ENCODE results near the gene LENEP. TPM values are rescaled to one million over a fixed set of nuclear protein-coding genes. Genes with fewer than 3 reads are reported as not detected.

Gene LENEP
- total RNA-seq, 1 experiment from 2014 or later: 0.42 TPM

DNA sequence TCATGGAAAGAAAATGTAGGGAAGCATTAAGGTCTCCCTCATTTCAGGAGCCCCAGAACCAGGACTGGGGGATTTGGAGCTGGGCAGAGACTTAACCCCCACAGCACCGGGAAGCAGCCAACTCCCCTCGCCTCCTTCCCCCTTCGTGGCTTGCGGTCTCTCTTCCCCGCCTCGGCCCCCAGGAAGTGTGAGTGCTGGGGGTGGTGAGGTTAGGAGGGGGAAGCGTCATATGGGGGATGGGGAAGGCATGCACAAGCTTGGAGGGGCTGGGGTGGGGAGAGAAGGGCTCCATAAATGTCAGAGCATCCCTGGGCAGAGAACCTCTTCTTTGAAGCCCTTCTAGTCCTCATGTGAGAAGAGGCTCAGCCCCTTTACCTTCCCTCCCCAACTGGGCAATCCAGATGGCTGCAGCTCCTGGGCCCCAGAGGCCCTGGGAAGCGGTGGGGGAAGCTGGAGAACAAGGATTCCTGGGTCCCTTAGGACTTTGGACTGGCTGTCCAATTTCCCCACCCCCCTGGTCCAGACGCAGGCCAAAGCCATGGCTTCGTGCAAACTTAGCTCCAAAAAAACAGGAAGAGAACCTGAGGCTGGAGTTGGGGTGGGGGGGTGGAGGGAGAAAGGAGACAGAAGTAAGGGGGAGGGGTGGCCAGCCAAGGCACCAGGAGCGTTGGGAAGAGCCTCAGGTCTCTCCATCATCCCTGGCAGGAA is 17.0 kb downstream of the LENEP start:
- H3K9ac ChIP-seq (ENCODE audit: low read length): no peak overlapping the region
- H3K4me1 ChIP-seq (ENCODE audit: control insufficient read depth in 1 of 2, insufficient read depth in 2 of 2, low read length in 2 of 2): peaks cover 10 to 69% of the 10 kb centered on the region in 2 experiments
- no peaks in the 10 kb centered on the region for H3K9me3 ChIP-seq (ENCODE audit: control insufficient read depth in 1 of 2, insufficient read depth in 1 of 2, low read depth in 1 of 2, low read length in 2 of 2)
- DNase-seq (ENCODE audit: low read depth, low spot score) (no peak), ATAC-seq (no peak)
- no peak overlapping the region for H3K4me2 ChIP-seq (ENCODE audit: low read length)
- H3K27me3 ChIP-seq (ENCODE audit: insufficient read depth, low read length): no peaks in the 10 kb centered on the region
- no peaks in the 10 kb centered on the region for H3K9me2 ChIP-seq (ENCODE audit: insufficient read depth)
- H2AFZ ChIP-seq (ENCODE audit: low read depth, low read length, poor library complexity, severe bottlenecking): no peak overlapping the region
- intact Hi-C loops (cut with micrococcal nuclease): no loop called here
- ChIA-PET POLR2A (no interaction called here), CTCF (no interaction called here), RAD21 (ENCODE audit: low non-redundant PET in 1 of 2, low total read pairs in 2 of 2, uncharacterized antibody in 2 of 2, unreplicated experiment in 2 of 2) (interaction anchor here in 1 of 2 experiments (1.1 kb wide), 1 partner anchor 34 kb away, joined by 4 read pairs; no protein-coding TSS in a partner anchor)
- H3K79me2 ChIP-seq (ENCODE audit: insufficient read depth, low read length): peaks cover 74% of the 10 kb centered on the region
- H3K4me3 ChIP-seq (replicated peaks in 1 of 2; ENCODE audit: low read depth in 1 of 2, low read length in 2 of 2): no peak overlapping the region
- BruUV-seq (replicated peaks): no TSS peak
- H4K20me1 ChIP-seq (ENCODE audit: insufficient read depth): no peaks in the 10 kb centered on the region
- no peak overlapping the region for H3K27ac ChIP-seq (ENCODE audit: low read depth, low read length)
- no peak for TF ChIP-seq EZH2phosphoT487 (IDR thresholded peaks at IDR 0.05; ENCODE audit: borderline replicate concordance)
- TF ChIP-seq, protein P1, sequence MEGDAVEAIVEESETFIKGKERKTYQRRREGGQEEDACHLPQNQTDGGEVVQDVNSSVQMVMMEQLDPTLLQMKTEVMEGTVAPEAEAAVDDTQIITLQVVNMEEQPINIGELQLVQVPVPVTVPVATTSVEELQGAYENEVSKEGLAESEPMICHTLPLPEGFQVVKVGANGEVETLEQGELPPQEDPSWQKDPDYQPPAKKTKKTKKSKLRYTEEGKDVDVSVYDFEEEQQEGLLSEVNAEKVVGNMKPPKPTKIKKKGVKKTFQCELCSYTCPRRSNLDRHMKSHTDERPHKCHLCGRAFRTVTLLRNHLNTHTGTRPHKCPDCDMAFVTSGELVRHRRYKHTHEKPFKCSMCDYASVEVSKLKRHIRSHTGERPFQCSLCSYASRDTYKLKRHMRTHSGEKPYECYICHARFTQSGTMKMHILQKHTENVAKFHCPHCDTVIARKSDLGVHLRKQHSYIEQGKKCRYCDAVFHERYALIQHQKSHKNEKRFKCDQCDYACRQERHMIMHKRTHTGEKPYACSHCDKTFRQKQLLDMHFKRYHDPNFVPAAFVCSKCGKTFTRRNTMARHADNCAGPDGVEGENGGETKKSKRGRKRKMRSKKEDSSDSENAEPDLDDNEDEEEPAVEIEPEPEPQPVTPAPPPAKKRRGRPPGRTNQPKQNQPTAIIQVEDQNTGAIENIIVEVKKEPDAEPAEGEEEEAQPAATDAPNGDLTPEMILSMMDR (IDR thresholded peaks at IDR 0.05 in 2 of 3, conservative IDR thresholded peaks at IDR 0.05 in 1 of 3; ENCODE audit: borderline replicate concordance in 1 of 3, insufficient read depth in 1 of 3, low read depth in 2 of 3, low read length in 2 of 3): no peak
- TF ChIP-seq TCF7L2 (IDR thresholded peaks at IDR 0.05; ENCODE audit: borderline replicate concordance, extremely low read depth, insufficient read depth, insufficient read length): no peak
- TF ChIP-seq, protein P2, sequence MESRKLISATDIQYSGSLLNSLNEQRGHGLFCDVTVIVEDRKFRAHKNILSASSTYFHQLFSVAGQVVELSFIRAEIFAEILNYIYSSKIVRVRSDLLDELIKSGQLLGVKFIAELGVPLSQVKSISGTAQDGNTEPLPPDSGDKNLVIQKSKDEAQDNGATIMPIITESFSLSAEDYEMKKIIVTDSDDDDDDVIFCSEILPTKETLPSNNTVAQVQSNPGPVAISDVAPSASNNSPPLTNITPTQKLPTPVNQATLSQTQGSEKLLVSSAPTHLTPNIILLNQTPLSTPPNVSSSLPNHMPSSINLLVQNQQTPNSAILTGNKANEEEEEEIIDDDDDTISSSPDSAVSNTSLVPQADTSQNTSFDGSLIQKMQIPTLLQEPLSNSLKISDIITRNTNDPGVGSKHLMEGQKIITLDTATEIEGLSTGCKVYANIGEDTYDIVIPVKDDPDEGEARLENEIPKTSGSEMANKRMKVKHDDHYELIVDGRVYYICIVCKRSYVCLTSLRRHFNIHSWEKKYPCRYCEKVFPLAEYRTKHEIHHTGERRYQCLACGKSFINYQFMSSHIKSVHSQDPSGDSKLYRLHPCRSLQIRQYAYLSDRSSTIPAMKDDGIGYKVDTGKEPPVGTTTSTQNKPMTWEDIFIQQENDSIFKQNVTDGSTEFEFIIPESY (IDR thresholded peaks at IDR 0.05; ENCODE audit: extremely low read depth, insufficient replicate concordance, low read length): no peak
- H3K36me3 ChIP-seq (ENCODE audit: control insufficient read depth in 1 of 2, insufficient read depth in 2 of 2, low read length in 2 of 2): peaks cover 7 to 14% of the 10 kb centered on the region in 2 experiments; a peak in 3 of 4 replicates

All from HCT116 (cell line).